ENCODE data around the gene CKB.
A peak's percentile ranks its signal among the peaks of the same experiment; 100 is the strongest.

CKB gene

GRCh38 chr14:103510724-103511693 lies 11.6 kb downstream of the CKB start:
- DNase-seq = no peak

DNA sequence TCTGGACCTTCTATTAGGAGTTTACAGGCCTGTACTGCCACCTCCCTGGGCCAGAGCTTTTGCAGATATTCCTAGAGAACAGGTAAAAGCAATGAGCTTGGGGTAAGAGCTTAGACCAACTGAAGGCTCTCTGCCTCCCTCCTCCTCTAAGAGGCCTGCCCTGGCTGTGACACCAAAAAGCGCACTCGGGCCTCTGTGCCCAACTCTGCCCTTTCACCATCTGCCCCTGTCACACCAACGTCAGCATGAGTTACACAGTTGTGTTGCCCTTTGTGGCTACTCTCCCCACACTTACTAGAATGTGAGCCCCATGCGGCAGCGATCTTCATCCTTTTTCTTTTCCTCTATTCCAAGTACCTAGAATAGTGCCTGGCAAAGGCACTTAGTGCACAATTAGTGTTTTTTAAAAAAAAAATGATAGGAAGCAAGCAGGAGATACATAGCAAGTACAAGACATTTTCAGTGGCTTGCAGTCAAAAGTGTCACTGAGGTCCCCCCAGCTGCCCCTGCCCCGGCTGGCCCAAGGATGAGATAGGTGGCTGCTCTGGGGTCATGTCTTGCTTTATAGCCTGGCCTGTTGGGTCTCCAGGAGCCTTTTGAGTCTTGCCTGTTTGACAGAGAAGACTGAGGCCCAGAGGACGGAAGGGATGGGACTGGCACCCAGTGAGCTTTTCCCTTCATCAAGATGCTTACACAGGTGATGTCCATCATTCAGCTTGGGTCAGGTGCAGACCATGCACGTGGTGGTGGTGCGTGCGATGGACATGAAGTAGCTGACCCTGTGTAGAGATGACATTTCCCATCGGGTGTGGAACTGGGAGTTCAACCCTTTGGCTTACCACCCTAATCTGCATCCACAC lies 12.5 kb downstream of the CKB start:
- no peak for DNase-seq

DNA sequence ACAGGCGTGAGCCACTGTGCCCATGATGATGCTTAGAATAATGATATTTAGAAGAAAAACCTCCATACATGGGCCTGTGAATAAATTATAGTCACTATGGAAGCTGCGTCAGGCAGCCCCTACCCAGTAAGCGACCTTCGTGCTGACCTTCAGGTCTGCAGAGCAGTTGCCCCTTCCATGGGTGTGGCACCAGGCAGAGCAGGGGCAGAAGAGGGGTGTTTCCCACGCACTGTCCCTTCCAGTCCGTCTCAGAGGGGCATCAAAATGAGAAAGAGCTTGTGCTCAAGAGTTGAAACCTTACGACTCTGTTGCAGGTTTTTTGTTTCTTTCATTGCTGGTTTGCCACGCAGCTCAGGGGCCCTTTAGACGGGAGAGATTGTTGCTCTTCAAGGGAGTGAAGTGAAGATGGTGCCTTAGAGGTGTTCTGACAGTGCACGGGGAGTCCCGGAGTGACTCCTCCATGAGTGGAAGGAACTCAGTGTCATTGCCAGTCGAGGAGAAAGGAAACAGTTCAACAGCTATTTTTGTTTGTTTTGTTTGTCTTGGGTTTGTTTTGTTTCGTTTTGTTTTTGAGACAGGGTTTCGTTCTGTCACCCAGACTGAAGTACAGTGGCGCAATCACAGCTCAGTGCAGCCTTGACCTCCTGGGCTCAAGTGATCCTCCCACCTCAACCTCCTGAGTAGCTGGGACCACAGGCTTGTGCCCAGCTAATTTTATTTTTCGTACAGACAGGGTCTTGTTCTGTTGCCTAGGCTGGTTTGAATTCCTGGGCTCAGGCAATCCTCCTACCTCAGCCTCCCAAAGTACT lies 13.9 kb downstream of the CKB start:
- DNase-seq = no peak

DNA sequence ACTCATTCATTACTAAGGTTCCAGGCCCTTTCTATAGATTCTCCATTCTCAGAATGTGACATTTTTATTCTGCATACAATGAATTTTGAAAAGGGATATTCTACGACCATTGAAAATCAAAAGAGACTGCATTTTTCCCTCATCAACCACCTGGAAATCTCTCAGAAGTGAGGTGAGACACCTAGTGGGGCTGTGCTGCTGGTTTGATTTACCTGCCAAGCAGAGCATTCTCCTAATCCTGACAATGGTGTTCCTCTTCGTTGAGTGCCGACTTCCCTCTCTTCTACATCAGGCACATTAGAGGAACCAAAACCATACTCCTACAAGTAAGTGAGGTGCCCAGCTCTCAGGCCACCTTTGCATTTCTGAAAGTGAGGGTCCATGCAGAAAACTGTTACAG lies 14.9 kb downstream of the CKB start:
- DNase-seq = no peak

- no peak for DNase-seq
Measured at GRCh38 chr14:103504991-103505565, 17.6 kb downstream of the CKB start.

DNA sequence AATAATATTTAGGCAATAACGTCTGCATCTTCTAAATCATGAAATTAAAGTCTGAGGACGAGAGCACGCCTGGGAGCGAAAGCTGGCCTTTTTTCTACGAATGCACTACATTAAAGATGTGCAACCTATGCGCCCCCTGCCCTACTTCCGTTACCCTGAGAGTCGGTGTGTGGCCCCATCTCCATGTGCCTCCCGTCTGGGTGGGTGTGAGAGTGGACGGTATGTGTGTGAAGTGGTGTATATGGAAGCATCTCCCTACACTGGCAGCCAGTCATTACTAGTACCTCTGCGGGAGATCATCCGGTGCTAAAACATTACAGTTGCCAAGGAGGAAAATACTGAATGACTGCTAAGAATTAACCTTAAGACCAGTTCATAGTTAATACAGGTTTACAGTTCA lies 19.3 kb downstream of the CKB start:
- no peak for DNase-seq

GRCh38 chr14:103502877-103503276 lies 19.8 kb downstream of the CKB start:
- no peak for DNase-seq

GRCh38 chr14:103501921-103502669 lies 20.5 kb downstream of the CKB start:
- DNase-seq = no peak

DNA sequence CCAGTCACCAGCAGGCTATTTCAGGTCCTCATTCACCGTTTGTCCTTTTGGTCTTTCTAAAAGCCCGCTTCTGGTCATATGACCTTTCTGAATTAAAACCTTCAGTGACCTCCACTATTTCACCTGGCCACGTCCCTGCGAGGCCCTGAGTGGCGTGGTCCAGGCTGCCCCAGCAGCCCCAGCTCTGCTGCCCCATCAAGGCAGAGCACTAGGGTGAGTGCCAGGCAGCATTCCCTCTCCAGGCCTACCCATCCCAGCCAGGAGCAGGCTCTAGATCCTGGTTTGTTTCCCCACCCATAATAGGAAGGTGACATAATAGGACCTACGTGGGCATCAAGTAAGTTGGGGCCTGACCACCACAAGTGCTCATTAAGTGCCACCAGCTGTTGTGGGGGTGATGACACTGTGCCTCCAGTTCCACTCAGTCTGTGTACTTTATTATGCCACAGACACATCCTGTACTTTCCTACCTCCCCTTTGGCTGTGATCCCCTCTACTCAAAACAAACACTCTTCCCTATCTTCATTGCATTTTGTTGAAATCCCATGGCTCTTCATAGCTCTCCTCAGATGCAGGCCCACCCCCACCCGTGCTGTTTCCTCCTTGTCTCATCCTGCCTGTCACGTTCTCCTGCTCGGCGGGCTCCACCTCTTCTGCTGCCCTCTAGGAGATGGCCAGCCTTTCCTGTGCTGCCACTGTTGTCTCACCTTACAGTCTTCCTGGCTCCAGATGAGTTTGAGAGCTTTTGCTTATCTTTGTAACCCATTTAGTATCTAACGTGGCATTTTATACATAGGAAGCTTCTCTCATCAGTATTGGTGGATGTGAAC lies 21.4 kb downstream of the CKB start:
- no peak for DNase-seq

DNA sequence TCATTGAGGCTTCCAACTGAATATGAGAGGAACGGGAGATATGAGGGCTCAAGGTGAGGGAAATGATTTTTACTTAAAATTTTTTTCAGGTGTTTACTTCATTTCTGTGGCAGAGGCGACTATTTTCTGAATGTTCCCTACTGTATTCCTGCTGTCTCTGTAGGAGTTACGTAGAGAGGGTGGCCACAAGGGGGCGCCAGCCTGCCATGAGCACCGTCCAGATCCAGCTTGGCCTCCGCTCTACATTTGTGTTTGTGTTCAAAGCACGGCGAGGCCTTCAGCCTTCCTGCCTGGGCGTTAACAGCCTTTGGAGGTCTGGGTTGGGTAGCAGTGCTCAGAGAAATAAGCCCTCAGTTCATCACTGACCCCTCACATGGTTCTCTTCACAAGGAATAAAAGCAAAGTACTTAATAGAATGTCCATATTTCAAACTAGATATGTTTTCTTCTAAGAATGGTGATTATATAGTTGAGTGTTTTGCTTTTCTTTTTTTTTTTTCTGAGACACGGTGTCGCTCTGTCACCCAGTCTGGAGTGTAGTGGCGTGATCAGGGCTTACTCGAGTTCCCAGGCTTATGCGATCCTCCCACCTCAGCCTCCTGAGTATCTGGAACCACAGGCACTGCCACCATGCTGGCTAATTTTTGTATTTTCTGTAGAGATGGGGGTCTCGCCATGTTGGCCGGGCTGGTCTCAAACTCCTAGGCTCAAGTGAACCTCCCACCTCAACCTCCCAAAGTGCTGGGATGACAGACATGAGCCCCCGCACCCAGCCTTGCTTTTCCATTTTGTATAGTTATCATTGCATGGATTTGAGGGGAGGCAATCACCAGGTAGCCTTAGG lies 22.3 kb downstream of the CKB start:
- DNase-seq = peak; percentile 85

DNA sequence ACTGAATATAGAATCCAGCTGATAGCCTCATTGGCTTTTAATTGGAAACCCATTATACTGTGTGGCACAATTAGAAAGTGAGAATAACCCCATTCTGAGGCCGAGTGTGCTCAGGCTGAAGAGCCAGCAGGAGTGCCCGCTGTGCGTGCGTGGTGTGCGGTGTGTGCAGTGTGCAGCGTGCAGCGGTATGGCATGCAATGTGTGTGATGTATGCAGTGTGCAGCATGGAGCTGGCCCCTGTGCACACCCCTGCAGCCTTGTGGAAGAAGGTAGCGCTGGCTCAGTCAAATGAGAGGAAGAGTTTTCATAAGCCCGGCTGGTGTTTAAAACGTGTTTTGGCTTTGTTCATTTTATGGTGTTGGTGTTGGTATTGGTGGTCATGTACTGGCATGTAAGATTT lies 22.9 kb downstream of the CKB start:
- DNase-seq = no peak

DNA sequence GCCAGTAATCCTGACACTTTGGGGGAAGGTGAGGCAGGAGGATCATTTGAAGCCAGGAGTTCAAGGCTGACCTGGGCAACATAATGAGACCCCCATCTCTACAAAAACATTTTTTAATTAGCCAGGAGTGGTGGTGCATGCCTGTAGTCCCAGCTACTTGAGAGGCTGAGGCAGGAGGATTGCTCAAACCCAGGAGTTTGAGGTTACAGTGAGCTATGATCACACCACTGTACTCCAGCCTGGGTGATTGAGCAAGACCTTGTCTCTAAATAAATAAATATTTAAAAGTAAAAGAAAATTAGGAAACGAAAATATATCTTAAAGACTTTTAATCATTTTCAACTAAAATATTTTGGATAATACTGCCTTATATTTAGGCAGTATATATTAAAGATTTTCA lies 25.9 kb downstream of the CKB start:
- no peak for DNase-seq

GRCh38 chr14:103495854-103496253 lies 26.8 kb downstream of the CKB start:
- no peak for DNase-seq

- DNase-seq = no peak
Measured at GRCh38 chr14:103492156-103492925, 30.3 kb downstream of the CKB start.

DNA sequence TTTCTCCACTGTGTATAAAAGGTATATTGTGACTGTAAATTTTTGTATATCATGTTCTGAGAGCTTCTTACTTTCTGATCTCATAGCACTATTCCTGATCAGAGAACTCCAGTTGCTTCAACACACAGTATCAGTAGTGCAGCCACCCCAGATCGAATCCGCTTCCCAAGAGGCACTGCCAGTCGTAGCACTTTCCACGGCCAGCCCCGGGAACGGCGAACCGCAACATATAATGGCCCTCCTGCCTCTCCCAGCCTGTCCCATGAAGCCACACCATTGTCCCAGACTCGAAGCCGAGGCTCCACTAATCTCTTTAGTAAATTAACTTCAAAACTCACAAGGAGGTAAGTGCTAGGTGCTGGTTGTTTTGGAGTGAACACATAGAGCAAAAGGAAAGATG lies 30.9 kb downstream of the CKB start:
- no peak for DNase-seq

GRCh38 chr14:103489621-103490020 lies 33.0 kb downstream of the CKB start:
- no peak for DNase-seq

DNA sequence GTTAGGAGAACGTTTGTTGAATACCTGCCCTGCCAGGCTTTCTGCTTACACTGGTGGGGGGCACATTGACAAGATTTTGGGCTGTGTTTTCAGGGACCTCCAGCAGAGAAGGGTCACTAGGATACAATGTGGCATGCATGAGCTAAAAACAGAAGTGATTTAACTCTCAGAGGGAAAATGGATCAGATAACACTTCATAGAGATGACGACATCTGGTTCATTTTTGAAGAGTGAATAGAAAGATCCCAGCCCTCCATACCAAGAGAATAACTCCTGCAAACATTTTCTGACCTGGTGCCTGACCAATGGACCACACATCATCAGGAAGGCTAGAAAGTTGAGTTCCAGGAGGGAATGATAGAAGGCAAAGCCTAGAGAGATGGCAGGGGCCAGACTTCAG lies 33.7 kb downstream of the CKB start:
- no peak for DNase-seq

GRCh38 chr14:103488071-103488470 lies 34.6 kb downstream of the CKB start:
- no peak for DNase-seq

- DNase-seq = no peak
Measured at GRCh38 chr14:103485504-103485903, 37.1 kb downstream of the CKB start.

Data from stimulated activated CD4-positive, alpha-beta T cell treated with anti-CD3 and anti-CD28 coated beads, Interleukin-2, amount 100 ng/mL, for 24 hours (primary cell).